Measurements from ENCODE around the gene PAPPA2.

GRCh38 chr1:176416777-176417176 is 46.2 kb upstream of the PAPPA2 start:
- TF ChIP-seq POLR2A (conservative IDR thresholded peaks at IDR 0.05) (no peak), ZNF76 (CRISPR knock-in tag; IDR thresholded peaks at IDR 0.05; ENCODE audit: borderline replicate concordance) (no peak), FOS (IDR thresholded peaks at IDR 0.05; ENCODE audit: extremely low read depth, insufficient read length) (no peak), NR2C2 (CRISPR knock-in tag; IDR thresholded peaks at IDR 0.05) (no peak), NR2C2 (tag; IDR thresholded peaks at IDR 0.05) (no peak), ATF2 (CRISPR knock-in tag; IDR thresholded peaks at IDR 0.05) (no peak), ARID1B (IDR thresholded peaks at IDR 0.05) (no peak), CBX8 (IDR thresholded peaks at IDR 0.05; ENCODE audit: borderline replicate concordance, extremely low read depth, low read depth, low read length, poor library complexity, severe bottlenecking) (no peak), ZBTB26 (CRISPR knock-in tag; IDR thresholded peaks at IDR 0.05) (no peak), SMAD3 (CRISPR knock-in tag; conservative IDR thresholded peaks at IDR 0.05) (no peak), JUNB (CRISPR knock-in tag; conservative IDR thresholded peaks at IDR 0.05) (no peak)
